OCI-M1 (cell line): Measurements from ENCODE around the gene TMEM88.
A peak's percentile ranks its signal among the peaks of the same experiment; 100 is the strongest.
"Not testable (repeated sequence)": the region's sequence is repeated elsewhere in the genome, so short reads cannot be mapped to it uniquely, and the experiment has no call there.

ENCODE experiments used
- DNase-seq: peaks from one replicate; lab custom pipeline; 2025; lab: John Stamatoyannopoulos, UW

TMEM88 gene

DNA sequence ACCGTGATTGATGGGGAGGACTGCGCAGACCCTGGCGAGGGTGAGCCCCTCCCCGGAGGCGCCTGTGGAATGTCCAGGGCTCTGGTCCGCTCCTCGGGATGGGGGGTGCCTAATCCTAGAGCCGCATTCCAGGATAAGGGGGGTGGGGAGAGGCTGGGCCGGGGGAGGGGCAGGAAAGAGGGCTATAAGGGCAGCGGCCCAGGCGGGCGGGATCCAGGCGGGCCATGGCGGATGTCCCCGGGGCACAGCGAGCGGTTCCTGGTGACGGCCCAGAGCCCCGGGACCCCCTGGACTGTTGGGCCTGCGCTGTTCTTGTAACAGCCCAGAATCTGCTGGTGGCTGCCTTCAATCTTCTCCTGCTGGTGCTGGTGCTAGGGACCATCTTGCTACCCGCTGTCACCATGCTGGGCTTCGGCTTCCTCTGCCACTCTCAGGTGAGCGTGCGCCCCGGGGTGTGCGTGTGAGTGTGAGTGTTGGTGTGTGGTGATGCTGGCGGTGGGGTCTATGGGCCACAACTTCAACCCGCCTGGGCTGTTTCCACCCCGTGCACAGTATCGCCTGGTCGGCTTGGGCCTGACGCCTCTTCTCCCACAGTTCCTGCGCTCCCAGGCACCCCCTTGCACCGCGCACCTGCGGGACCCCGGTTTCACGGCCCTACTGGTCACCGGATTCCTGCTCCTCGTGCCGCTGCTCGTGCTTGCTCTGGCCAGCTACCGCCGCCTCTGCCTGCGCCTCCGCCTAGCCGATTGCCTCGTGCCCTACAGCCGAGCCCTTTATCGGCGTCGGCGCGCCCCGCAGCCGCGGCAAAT lies at the start of gene TMEM88:
Gene TMEM88, plus strand, starts transcription at position 216 of the 809 bp plus-strand sequence. Its CDS starts 9 bp downstream, at position 225.
- DNase-seq, result no peak

DNA sequence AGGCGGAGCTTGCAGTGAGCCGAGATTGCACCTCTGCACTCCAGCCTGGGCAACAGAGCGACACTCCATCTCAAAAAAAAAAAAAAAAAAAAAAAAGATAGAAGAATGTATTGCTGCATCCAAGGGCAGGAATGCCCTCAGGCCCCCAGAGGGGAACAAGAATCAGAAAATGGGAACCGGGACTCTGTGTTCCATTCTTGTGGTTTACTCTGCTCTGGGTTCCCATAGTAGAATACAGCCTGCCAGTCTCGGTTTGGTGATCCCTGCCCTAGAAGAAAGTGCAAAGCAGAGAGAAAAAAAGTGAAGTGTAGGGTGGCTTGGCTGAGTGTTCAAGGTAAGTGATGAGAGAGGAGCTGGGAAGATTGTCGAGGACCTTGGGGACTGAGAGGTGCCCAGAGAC lies 48.3 kb upstream of the TMEM88 start:
- no peak for DNase-seq

DNA sequence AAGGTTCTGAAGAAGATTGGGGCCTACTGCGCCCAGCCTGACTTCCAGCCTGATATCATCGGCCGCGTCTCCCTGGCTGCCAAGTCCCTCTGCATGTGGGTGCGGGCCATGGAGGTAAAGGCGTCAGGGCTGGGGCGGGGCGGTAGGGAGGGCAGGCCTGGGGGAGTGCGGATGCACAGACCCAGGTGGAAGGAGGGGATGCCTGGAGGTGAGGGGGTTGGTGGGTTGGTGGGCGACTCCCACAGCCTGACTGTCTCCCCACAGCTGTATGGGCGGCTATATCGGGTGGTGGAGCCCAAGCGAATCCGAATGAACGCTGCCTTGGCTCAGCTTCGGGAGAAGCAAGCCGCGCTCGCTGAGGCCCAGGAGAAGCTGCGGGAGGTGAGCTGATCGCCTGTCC lies 47.7 kb upstream of the TMEM88 start:
- DNase-seq, result no peak

DNA sequence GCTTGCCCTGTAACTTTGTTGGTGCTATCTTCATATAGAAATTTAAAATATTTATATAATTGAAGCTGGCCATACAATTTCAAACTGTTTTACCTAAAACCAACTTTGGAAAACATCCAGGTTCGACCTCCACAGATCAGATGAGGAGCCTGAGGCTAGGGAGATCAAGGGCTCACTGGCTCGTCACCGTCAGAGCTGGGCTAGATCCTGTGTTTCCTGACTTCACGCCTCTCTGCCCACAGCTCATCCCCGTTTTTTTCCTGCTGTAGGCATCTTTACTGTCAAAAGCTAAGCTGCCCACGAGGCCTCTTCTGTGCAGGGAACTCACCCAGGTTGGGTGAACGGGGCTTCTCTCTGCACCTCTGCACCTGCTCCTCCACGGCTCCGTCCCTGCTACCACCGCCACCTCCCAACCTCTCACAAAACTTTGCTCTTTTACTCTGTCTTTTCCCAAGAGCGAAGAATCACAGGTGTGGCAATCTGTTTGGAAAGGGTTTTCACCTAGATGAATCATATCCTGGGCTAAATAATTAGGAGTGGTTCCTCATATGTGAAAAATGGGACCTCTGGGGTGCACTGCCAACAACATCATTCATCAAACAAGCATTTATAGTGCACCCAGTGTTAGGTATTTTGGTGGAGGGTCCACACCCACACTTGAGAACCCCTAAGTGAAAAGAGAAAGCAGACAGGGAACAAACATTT lies 45.6 kb upstream of the TMEM88 start:
- no peak for DNase-seq

GRCh38 chr17:7809791-7810343 lies 45.0 kb upstream of the TMEM88 start:
- not testable (repeated sequence) for DNase-seq

GRCh38 chr17:7811251-7811650 lies 43.6 kb upstream of the TMEM88 start:
- peak; percentile 9 for DNase-seq

DNA sequence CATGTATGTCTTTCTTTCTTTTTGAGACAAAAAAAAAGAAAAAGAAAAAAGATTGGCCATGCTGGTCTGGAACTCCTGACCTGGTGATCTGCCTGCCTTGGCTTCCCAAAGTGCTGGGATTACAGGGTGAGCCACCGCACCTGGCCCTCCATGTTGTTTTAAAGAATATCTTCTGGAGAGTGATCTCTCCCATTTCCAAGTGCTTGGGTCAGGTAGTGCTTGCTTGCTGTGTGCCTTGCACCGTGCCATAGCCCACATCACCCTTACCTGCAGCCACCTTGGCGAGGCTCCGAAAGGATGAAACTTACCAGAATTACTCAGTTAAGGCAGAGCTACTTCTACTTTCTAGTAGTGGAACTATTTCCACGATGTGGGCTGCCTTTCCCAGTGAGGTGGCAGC lies 39.9 kb upstream of the TMEM88 start:
- DNase-seq, result no peak

GRCh38 chr17:7816926-7817642 lies 37.8 kb upstream of the TMEM88 start:
- no peak for DNase-seq

DNA sequence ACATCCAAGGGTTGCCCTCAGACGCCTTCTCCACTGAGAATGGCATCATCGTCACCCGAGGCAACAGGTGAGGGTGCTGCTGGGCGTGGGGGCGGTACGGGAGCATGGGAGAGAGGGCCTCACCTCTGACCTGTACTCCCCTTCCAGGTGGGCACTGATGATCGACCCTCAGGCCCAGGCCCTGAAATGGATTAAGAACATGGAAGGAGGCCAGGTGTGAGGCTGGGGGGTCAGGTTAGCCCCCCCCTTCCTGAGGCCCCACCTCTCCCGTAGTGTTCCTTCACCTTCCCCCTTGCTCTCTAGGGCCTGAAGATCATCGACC lies 37.3 kb upstream of the TMEM88 start:
- no peak for DNase-seq

DNA sequence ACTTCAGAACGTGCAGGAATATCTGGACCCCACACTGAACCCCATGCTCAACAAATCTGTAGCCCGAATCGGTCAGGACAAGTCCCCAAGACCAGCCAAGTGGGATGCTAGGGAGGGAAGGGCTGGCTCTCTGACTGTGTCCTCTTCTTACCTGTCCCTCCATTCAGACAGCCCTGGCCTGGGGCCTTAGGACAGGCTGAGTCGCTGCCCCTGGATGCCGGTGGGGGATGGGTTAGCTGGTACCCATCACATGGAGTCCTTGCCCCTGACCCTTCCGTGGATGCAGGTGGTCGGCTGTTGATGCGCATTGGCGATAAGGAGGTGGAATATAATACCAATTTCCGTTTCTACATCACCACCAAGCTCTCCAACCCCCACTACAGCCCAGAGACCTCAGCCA lies 36.8 kb upstream of the TMEM88 start:
- DNase-seq, result no peak

GRCh38 chr17:7818746-7819645 lies 35.9 kb upstream of the TMEM88 start:
- DNase-seq, result no peak

- no peak for DNase-seq
These were observed 34.6 kb upstream of the TMEM88 start for GRCh38 chr17:7820231-7820630.

DNA sequence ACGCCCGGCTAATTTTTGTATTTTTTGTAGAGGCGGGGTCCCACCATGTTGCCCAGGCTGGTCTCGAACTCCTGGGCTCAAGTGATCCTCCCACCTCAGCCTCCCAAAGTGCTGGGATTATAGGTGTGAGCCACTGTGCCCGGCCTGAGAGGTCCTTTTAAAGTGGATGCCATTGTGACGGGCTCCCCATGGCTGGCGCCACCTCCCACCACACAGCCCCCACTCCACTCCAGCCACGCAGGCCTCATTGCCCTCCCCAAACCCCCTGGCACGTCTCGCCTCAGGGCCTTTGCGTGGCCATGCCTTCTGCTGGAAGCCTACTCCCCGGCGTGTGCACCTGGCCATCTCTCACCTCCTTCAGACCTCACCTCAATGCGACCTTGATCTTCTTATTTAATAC lies 32.7 kb upstream of the TMEM88 start:
- no peak for DNase-seq

DNA sequence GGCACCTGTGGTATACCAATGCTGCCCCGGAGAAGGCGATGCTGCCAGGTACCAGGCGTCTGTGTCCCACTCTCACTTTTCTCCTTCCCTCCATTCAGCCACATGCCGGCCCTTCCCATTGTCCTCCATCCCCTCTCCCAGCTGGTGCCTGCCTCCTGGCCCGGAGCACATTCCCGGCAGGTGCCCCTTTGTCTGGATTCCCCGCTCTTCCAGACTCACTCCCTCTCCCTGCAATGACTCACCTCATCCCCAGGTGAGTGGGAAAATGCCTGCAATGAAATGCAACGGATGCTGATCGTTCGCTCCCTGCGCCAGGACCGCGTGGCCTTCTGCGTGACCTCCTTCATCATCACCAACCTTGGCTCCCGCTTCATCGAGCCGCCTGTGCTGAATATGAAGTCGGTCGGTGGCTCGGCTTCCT lies 31.3 kb upstream of the TMEM88 start:
- no peak for DNase-seq

GRCh38 chr17:7824021-7824924 lies 30.6 kb upstream of the TMEM88 start:
- DNase-seq, result no peak

DNA sequence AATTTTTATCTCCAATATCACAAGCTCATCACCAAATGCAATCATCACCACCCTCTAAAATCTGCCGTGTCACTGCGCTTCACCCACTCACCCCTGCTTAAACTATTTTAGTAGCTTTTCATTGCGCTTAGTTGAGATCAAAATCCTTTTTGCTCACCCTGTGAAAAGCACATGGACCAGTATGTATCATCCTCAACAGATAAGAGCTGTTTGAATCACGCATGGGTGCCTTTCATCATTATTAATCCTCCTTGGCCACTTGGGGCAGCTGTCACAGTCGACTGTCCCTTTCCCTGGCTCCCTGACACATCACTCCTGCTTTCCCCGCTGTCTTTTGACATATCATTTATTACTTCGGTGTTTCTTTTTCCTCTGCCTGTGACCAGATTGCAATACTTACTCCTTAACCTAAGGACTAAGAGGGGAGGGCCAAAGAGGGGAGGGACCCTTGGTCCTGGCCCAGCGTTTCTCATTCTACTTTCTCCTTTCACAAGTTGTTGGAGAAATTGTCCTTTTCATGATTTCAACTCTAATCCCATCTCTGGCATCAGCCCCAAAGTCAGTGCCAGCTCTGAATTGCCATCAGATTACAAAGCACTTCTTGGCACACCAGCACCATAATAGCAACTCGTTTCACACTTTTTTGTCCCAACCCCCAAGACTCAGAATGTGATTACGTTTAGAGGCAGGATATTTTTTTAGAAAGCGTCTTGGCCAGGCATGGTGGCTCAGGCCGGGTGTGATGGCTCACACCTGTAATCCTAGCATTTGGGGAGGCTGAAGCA lies 29.5 kb upstream of the TMEM88 start:
- peak; percentile 69 for DNase-seq

- no peak for DNase-seq
These were observed 24.2 kb upstream of the TMEM88 start for GRCh38 chr17:7830616-7831015.

DNA sequence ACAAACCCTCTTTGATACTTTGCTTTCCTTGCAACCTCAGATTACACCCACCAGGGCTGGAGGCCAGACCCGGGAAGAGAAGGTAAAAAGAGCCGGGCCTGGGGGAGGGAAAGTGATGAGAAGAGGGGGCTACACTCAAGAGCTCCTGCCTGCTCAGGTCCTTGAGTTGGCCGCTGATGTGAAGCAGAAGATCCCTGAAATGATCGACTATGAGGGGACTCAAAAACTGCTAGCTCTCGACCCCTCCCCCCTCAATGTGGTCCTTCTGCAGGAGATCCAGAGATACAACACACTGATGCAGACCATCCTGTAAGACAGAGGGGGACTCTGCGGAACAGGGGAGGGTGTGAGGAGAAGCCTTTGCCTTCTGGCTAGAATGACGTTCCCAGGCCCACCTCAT lies 23.6 kb upstream of the TMEM88 start:
- DNase-seq, result no peak

DNA sequence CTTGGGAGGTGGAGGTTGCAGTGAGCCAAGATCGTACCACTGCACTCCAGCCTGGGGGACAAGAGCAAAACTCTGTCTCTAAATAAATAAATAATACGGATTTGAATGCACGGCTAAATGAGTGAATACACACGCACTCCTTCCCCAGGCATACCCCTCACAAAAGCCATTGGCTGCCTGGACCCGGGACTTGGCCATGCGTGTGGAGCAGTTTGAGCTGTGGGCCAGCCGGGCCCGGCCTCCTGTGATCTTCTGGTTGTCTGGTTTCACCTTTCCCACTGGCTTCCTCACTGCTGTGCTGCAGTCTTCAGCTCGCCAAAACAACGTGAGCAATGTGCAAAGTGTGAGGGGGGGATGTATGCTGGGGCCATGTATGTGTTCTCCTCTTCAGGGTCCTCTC lies 22.4 kb upstream of the TMEM88 start:
- DNase-seq, result no peak
